AG08396 (cell line): ENCODE results near the gene MMP1.

Source experiments
- DNase-seq: peaks from one replicate; pipeline ENCODE4 v3.0.0; 2012; ENCODE audit warnings: low spot score, mixed read lengths

MMP1 gene

DNA sequence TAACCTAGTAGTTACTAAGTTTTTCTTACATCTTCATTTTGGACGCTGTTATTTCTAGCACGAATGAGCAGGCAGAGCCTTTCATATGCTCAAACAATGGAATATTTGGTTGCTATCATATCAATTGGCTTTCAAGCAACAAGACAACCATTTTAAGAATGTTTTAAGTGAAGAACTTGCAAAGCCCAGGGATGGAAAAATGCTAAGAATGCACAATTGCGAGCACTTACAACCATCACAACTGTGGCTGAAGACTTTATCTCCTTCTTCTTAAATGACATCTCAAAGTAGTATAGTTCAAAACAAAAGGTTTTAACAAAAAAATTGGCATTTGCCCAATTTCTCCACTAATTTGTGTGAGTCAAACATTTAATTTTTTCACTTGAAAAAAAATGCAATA is 8.3 kb upstream of the MMP1 start:
- no peak for DNase-seq

DNA sequence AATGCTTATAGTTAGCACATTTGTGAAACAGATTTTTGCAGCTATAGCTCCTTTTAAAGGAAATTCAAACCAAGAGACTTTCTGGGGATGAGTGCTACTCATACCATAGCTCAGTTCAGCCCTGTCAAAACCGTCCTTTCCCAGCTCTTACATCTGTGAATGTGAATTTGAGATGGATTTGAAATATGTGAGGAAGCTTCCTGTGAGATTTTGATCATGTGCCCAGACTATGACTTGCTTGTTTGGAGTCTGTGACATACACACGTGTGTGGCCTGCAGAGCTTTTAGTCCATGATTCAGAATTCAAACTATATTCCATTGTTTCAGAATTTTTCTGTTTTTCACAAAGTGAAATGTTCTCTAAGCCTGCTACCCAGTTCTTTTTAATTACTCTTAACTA is 4.4 kb upstream of the MMP1 start:
- DNase-seq = peak; percentile 55

- no peak for DNase-seq
These were observed 2.8 kb upstream of the MMP1 start for GRCh38 chr11:102800767-102801166.

DNA sequence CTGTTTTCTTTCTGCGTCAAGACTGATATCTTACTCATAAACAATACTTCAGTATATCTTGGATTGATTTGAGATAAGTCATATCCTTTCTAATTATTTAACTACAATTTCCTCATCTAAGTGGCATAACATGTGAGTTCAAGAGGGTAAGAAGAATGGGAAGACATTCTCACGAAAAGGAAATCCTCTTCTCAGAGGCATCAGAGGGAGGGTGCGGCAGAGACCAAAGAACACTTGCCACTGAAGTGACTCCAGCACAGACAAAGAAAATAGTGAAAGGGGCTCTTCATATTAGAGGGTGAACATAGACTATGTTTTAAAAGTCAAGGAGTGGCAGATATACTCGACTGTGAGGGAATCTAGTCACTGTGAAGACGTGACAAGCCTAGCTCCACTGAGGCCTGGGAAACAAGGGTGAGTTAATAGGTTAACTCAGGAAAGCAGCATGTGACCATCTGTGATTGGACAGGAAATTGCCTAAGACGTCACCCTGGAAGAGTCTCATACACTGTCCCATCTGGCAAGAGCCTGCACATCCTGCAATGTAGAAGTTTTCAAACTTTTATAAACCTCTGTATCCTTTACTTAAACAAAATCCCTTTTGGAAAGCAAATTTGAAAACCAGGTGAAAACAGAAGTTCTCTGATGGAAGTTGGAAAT is 1.9 kb upstream of the MMP1 start:
- DNase-seq = no peak

DNA sequence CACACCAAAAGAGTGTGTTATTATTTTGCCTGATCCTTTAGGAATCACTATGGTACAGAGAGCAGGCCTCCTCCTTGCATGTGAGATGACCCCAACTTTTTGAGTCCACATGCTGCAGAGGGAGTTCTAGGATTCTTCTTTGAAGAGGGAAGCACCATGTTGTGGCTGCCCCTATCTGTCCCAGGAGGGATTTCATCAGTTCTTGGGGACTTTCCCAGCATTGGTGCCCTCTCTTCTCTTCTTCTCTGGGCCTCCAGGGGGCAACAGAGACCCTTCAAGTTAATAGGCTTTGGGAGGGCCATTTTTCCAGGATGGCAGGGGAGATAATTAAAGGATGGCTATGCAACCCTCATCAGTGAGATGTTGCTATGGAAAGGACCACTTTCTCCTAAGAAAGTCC is 3.6 kb downstream of the MMP1 start:
- DNase-seq = no peak

DNA sequence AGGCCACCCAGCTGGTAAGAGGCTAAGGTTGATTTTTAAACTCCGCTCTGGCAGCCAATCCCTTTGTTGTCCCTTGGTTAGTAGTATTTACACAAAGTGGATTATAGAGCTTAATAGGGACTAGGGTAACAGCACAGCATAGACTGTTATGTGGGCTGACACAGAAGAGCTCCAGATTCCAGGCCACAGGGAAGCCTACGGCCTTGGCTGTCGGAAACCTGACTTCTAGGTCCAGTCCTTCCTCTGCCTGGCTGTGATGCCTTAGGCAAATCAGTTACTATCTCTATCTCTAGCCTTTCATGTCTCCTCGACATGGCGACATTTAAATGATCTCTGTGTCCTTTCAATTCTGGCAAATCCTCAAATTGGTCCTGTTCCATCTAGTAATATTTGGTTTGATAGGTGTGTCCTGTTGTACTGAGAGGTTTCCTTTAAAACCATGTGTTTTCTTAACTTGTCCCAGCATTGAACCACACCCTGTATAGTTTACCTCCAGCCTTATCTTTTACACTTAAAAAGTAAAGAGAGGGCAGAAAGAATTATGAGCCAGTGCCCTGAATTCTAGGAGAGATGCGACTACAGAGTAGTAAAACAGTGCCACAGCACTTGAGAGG is 4.2 kb downstream of the MMP1 start:
- DNase-seq = no peak

- DNase-seq = no peak
These were observed 5.4 kb downstream of the MMP1 start for GRCh38 chr11:102792604-102793003.

DNA sequence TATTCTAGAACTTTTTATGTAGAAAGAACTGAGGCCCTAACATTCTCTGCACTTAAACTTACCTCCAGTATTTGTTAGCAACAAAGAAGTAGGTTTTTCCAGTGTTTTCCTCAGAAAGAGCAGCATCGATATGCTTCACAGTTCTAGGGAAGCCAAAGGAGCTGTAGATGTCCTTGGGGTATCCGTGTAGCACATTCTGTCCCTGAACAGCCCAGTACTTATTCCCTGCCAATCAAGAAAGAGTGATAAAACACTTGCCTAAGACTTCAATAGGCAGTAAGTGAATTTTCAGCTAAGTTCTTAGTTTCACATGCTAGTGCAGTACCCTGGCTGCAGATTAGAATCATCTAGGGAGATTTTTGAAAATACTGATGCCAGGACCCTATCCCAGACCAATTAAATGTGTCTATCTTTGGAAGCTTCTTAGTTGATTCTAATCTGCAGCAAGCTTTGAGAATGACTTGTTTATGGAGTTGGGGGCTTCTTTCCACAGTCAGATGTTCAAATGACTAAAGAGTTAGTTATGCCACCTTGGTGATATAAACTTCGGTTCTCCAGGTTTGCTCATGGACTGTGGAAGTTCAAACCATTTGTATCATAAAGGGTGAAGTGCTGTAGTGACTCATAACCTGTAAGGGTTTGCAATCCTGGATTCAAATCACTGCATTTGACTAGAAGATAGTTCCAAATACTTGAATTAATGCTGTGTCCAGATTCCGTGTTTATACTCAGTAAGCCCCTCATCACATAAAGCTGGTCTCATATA is 6.5 kb downstream of the MMP1 start:
- DNase-seq = no peak

DNA sequence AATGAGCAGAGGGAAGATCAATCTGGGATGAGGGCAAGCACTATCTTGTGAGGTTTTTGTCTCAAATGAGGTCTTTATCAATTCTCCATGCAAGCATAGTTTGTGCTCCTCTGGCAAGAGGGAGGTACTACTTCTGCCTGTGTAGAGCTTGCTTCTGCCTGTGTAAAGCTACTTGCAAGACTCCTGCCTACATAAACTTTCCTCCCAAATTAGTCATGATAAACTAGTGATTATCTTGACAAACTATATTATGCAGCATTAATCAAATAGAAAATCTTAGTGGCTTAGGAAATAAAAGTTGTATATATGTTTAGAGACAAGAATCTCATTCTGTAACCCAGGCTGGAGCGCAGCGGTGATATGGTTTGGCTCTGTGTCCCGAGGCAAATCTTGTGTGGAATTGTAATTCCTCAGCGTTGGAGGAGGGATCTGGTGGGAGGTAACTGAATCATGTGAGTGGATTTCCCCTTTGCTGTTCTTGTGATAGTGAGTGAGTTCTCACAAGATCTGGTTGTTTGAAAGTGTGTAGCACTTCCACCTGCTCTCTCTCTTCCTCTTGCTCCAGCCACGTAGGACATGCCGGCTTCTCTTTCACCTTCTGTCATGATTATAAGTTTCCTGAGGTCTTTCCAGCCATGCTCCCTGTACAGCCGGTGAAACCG is 9.5 kb downstream of the MMP1 start:
- no peak for DNase-seq

DNA sequence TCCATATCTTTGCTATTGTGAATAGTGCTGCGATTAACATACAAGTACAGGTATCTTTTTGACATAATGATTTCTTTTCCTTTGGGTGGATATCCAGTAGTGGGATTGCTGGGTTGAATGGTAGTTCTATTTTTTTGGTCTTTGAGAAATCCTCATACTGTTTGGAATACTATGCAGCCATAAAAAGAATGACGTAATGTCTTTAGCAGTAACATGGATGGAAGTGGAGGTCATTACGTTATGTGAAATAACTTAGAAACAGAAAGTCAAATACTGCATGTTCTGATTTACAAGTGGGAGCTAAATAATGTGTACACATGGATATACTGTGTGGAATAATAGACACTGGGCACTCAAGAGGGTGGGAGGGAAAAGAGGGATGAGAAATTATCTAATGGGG is 13.6 kb downstream of the MMP1 start:
- DNase-seq = no peak

GRCh38 chr11:102783720-102784119 is 14.2 kb downstream of the MMP1 start:
- DNase-seq = no peak

GRCh38 chr11:102783016-102783415 is 14.9 kb downstream of the MMP1 start:
- no peak for DNase-seq

- DNase-seq = no peak
These were observed 16.3 kb downstream of the MMP1 start for GRCh38 chr11:102781676-102782075.

DNA sequence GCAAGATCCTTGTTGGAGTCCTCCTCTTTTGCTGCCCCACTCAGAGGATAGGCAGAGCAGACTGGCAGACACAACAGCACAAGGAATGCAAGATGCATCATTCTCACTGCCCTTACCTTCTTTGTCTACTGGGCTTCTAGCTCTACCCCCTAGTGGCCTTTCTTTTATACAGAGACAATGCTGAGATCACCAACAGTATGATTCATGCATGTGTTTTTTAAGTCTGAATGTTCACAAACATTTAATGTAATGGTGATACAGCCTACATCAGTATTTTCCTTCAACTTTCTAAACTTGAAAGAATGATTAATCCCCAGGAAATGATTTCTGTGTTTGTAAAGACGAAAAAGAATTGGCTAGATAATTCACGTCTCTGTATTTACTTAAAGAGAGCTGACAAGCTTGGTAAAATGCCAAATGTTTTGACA is 17.5 kb downstream of the MMP1 start, which contains the start of gene MMP10:
TSS of gene MMP10 (minus strand) at position 138 of the 428 bp plus-strand sequence. CDS start at position 101, 37 bp downstream.
- DNase-seq = peak; percentile 52

GRCh38 chr11:102776454-102776853 is 21.5 kb downstream of the MMP1 start:
- DNase-seq = no peak

DNA sequence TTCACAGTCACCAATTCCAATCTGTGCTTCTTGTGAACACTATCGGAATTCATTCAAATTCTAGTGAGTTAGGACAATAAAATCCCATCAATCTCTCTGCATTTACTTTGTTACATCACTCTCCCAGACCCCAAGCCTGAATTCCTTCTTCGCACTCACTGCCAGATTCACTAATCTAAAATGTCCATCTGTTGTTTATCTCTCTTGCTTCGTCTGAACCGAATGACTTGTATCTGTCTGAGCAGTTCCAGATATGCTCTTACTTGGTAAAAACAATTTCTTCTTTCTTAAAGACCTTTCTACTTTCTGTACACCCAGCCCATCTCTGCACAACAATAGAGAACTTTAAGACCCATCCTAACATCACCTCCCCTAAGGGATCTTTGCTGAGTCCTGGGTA is 24.6 kb downstream of the MMP1 start:
- no peak for DNase-seq

DNA sequence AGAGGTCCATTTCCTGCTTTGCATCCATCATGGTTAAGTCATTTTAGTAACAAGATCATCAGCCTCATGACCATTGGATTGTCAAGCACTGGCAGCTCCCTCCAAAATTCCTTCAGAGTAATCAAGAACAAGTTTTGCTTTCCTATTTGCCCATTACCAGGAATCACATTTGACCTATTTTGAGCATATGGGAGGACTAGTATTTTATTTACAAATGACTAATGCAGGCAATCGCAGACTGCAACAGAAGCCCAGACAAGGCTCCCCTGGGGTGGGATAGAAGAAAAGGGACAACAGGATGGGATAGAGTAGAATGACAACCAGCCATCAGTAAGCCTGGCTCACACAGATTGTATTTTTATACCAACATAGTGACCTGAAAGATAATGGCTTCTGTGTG is 26.6 kb downstream of the MMP1 start:
- no peak for DNase-seq

DNA sequence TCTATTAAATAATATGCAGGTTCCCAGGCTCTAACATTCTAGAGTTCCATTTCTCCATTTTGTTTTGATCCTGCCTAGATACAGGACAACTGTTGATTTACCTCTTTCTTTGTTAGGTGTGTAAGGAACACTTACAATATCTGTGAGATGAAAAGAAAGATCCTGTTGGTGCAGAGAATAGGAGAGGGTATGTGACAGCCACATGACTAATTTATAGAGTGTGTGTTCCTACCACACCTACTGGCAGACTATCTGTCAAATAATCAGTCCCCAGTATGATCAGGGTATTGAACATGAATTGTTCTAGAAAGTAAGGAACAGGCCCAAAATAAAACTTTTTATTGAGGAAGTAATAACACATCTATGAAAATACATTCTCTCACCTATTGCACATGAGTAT is 27.8 kb downstream of the MMP1 start:
- DNase-seq = no peak

- DNase-seq = no peak
These were observed 30.2 kb downstream of the MMP1 start for GRCh38 chr11:102767800-102768199.

DNA sequence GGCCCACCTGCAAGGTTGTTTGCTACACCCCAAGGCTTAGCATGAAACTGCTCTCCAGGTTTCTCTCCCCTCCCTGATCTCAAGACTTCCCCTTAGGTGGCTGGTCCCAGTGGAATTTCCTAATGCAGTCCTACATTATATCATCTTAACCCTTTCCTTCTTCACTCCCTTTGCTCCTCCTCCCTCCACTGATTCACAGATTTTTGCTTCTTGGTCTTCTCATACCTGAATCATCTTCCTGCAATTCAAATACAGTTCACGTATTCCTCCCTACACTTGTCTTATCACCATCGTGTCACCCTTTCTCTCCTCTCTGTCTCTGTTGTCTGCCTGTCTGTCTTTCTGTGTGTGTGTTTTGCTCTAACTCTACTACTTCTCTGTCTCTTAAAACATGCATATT is 34.5 kb downstream of the MMP1 start:
- DNase-seq = no peak

DNA sequence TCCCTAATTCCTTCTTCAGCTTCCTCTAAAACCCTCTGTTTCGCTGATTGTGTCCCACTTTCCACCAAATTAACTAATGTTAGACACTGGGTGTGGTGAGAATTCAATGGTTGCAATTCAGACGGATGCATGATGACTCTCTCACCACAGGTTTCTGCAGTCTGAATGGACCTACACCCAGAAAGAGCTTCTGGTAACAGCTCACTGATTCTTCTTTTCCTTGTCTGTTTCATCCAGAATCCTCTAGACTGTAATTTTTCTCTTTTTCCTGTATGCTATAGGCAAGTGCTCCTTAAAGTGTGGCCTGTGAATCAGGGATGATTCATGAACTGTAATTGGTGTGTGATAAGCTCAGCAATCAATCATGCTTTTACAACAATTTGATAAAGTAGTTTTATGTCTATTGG is 35.6 kb downstream of the MMP1 start:
- DNase-seq = no peak

GRCh38 chr11:102761646-102762238 is 36.2 kb downstream of the MMP1 start:
- DNase-seq = no peak
